ENCODE data around the gene LMX1A.

LMX1A gene

GRCh38 chr1:165290148-165290547, 66.4 kb downstream of the LMX1A start:
- peaks cover 0 to 8% (median 0%) of the 10 kb centered on the region in 3 experiments for H3K27me3 ChIP-seq (ENCODE audit: control insufficient read depth in 3 of 3, insufficient read depth in 3 of 3, low read depth in 1 of 3, low read length in 3 of 3)
- peaks cover 0 to 11% of the 10 kb centered on the region in 2 donors for H3K4me1 ChIP-seq (ENCODE audit: control insufficient read depth in 2 of 2, insufficient read depth in 1 of 2, low read depth in 1 of 2, low read length in 2 of 2)
- no peaks in the 10 kb centered on the region for H3K9me3 ChIP-seq (replicated peaks in 1 of 2; ENCODE audit: control insufficient read depth in 2 of 2, insufficient read depth in 1 of 2, low read depth in 1 of 2, low read length in 2 of 2)
- no CpG with 5 or more reads among the region's 7 CpGs for WGBS, 2 donors (ENCODE audit: extremely low coverage in 2 of 2, insufficient read length in 2 of 2, insufficient replicate concordance in 1 of 2)
- no peak overlapping the region for H3K14ac ChIP-seq (ENCODE audit: low read length)
- H3K79me1 ChIP-seq (ENCODE audit: low read depth, low read length): no peaks in the 10 kb centered on the region
- no peak overlapping the region for H2BK120ac ChIP-seq (ENCODE audit: low read depth, low read length)
- H4K8ac ChIP-seq (ENCODE audit: low read depth, low read length): no peak overlapping the region
- H2BK12ac ChIP-seq (ENCODE audit: low read length): no peak overlapping the region
- no peak overlapping the region for H2BK5ac ChIP-seq (ENCODE audit: low read length)
- H4K91ac ChIP-seq (ENCODE audit: low read depth, low read length, poor library complexity): no peak overlapping the region
- H2AFZ ChIP-seq (ENCODE audit: low read length): no peak overlapping the region
- H3K18ac ChIP-seq (ENCODE audit: low read length): no peak overlapping the region
- H2AK5ac ChIP-seq (ENCODE audit: low read depth, low read length): no peak overlapping the region
- no peak overlapping the region for H3K4me2 ChIP-seq (ENCODE audit: insufficient read depth, low read length, poor library complexity, severe bottlenecking)
- H3K23ac ChIP-seq (ENCODE audit: low read depth, low read length, poor library complexity): no peak overlapping the region
- no peak overlapping the region for H3K4ac ChIP-seq (ENCODE audit: low read length)
- H3K36me3 ChIP-seq (replicated peaks in 1 of 2; ENCODE audit: control insufficient read depth in 2 of 2, insufficient read depth in 2 of 2, low read length in 2 of 2): no peaks in the 10 kb centered on the region
- no peak overlapping the region for H3K4me3 ChIP-seq (ENCODE audit: low read length in 2 of 2)
- no peak overlapping the region for H3K27ac ChIP-seq (replicated peaks; ENCODE audit: low read length)
- no peak overlapping the region for H2BK15ac ChIP-seq (ENCODE audit: low read length)
- DNase-seq (ENCODE audit: low spot score): no peak
- H3K9ac ChIP-seq (ENCODE audit: low read depth, low read length, poor library complexity): no peak overlapping the region

GRCh38 chr1:165289556-165289955, 67.0 kb downstream of the LMX1A start:
- H2BK15ac ChIP-seq (ENCODE audit: low read length): no peak overlapping the region
- no peak for DNase-seq (ENCODE audit: low spot score)
- no CpG with 5 or more reads among the region's 3 CpGs for WGBS, 2 donors (ENCODE audit: extremely low coverage in 2 of 2, insufficient read length in 2 of 2, insufficient replicate concordance in 1 of 2)
- H3K4me3 ChIP-seq (ENCODE audit: low read length in 2 of 2): no peak overlapping the region
- H3K4me1 ChIP-seq (ENCODE audit: control insufficient read depth in 2 of 2, insufficient read depth in 1 of 2, low read depth in 1 of 2, low read length in 2 of 2): peaks cover 0 to 11% of the 10 kb centered on the region in 2 donors
- no peak overlapping the region for H3K4ac ChIP-seq (ENCODE audit: low read length)
- no peaks in the 10 kb centered on the region for H3K79me1 ChIP-seq (ENCODE audit: low read depth, low read length)
- H2AFZ ChIP-seq (ENCODE audit: low read length): no peak overlapping the region
- no peak overlapping the region for H2AK5ac ChIP-seq (ENCODE audit: low read depth, low read length)
- H3K9me3 ChIP-seq (replicated peaks in 1 of 2; ENCODE audit: control insufficient read depth in 2 of 2, insufficient read depth in 1 of 2, low read depth in 1 of 2, low read length in 2 of 2): no peaks in the 10 kb centered on the region
- H3K14ac ChIP-seq (ENCODE audit: low read length): no peak overlapping the region
- H2BK120ac ChIP-seq (ENCODE audit: low read depth, low read length): no peak overlapping the region
- H3K9ac ChIP-seq (ENCODE audit: low read depth, low read length, poor library complexity): no peak overlapping the region
- H4K8ac ChIP-seq (ENCODE audit: low read depth, low read length): no peak overlapping the region
- no peak overlapping the region for H3K18ac ChIP-seq (ENCODE audit: low read length)
- no peak overlapping the region for H3K27ac ChIP-seq (replicated peaks; ENCODE audit: low read length)
- no peak overlapping the region for H3K4me2 ChIP-seq (ENCODE audit: insufficient read depth, low read length, poor library complexity, severe bottlenecking)
- no peaks in the 10 kb centered on the region for H3K36me3 ChIP-seq (replicated peaks in 1 of 2; ENCODE audit: control insufficient read depth in 2 of 2, insufficient read depth in 2 of 2, low read length in 2 of 2)
- no peak overlapping the region for H3K23ac ChIP-seq (ENCODE audit: low read depth, low read length, poor library complexity)
- peaks cover 0 to 8% (median 0%) of the 10 kb centered on the region in 3 experiments for H3K27me3 ChIP-seq (ENCODE audit: control insufficient read depth in 3 of 3, insufficient read depth in 3 of 3, low read depth in 1 of 3, low read length in 3 of 3)
- H4K91ac ChIP-seq (ENCODE audit: low read depth, low read length, poor library complexity): no peak overlapping the region
- no peak overlapping the region for H2BK5ac ChIP-seq (ENCODE audit: low read length)
- no peak overlapping the region for H2BK12ac ChIP-seq (ENCODE audit: low read length)

GRCh38 chr1:165288350-165289120, 68.0 kb downstream of the LMX1A start:
- H3K27me3 ChIP-seq (ENCODE audit: control insufficient read depth in 3 of 3, insufficient read depth in 3 of 3, low read depth in 1 of 3, low read length in 3 of 3): peaks cover 0 to 11% (median 0%) of the 10 kb centered on the region in 3 experiments
- H3K14ac ChIP-seq (ENCODE audit: low read length): no peak overlapping the region
- H3K18ac ChIP-seq (ENCODE audit: low read length): no peak overlapping the region
- no peak overlapping the region for H4K8ac ChIP-seq (ENCODE audit: low read depth, low read length)
- H3K4me3 ChIP-seq (ENCODE audit: low read length in 2 of 2): no peak overlapping the region
- peak overlapping the region; percentile 7 for H2BK12ac ChIP-seq (ENCODE audit: low read length)
- H3K9ac ChIP-seq (ENCODE audit: low read depth, low read length, poor library complexity): no peak overlapping the region
- H3K4me2 ChIP-seq (ENCODE audit: insufficient read depth, low read length, poor library complexity, severe bottlenecking): no peak overlapping the region
- H2AFZ ChIP-seq (ENCODE audit: low read length): no peak overlapping the region
- H3K23ac ChIP-seq (ENCODE audit: low read depth, low read length, poor library complexity): no peak overlapping the region
- H3K9me3 ChIP-seq (replicated peaks in 1 of 2; ENCODE audit: control insufficient read depth in 2 of 2, insufficient read depth in 1 of 2, low read depth in 1 of 2, low read length in 2 of 2): no peaks in the 10 kb centered on the region
- H3K79me1 ChIP-seq (ENCODE audit: low read depth, low read length): no peaks in the 10 kb centered on the region
- no peak overlapping the region for H4K91ac ChIP-seq (ENCODE audit: low read depth, low read length, poor library complexity)
- no peak overlapping the region for H2BK15ac ChIP-seq (ENCODE audit: low read length)
- H2BK120ac ChIP-seq (ENCODE audit: low read depth, low read length): no peak overlapping the region
- H3K27ac ChIP-seq (replicated peaks; ENCODE audit: low read length): no peak overlapping the region
- DNase-seq (ENCODE audit: low spot score): no peak
- peaks cover 0 to 13% of the 10 kb centered on the region in 2 donors for H3K4me1 ChIP-seq (ENCODE audit: control insufficient read depth in 2 of 2, insufficient read depth in 1 of 2, low read depth in 1 of 2, low read length in 2 of 2)
- no peaks in the 10 kb centered on the region for H3K36me3 ChIP-seq (replicated peaks in 1 of 2; ENCODE audit: control insufficient read depth in 2 of 2, insufficient read depth in 2 of 2, low read length in 2 of 2)
- WGBS, 2 donors (ENCODE audit: extremely low coverage in 2 of 2, insufficient read length in 2 of 2, insufficient replicate concordance in 1 of 2): no CpG with 5 or more reads among the region's 15 CpGs
- H3K4ac ChIP-seq (ENCODE audit: low read length): no peak overlapping the region
- H2BK5ac ChIP-seq (ENCODE audit: low read length): no peak overlapping the region
- H2AK5ac ChIP-seq (ENCODE audit: low read depth, low read length): no peak overlapping the region

- no peak overlapping the region for H2BK15ac ChIP-seq (ENCODE audit: low read length)
- no peak overlapping the region for H4K91ac ChIP-seq (ENCODE audit: low read depth, low read length, poor library complexity)
- no peak overlapping the region for H3K9ac ChIP-seq (ENCODE audit: low read depth, low read length, poor library complexity)
- H3K27ac ChIP-seq (replicated peaks; ENCODE audit: low read length): no peak overlapping the region
- no peak overlapping the region for H3K18ac ChIP-seq (ENCODE audit: low read length)
- no peaks in the 10 kb centered on the region for H3K36me3 ChIP-seq (replicated peaks in 1 of 2; ENCODE audit: control insufficient read depth in 2 of 2, insufficient read depth in 2 of 2, low read length in 2 of 2)
- DNase-seq (ENCODE audit: low spot score): no peak
- H3K23ac ChIP-seq (ENCODE audit: low read depth, low read length, poor library complexity): no peak overlapping the region
- H3K14ac ChIP-seq (ENCODE audit: low read length): no peak overlapping the region
- no peak overlapping the region for H2BK120ac ChIP-seq (ENCODE audit: low read depth, low read length)
- H2BK12ac ChIP-seq (ENCODE audit: low read length): no peak overlapping the region
- no peaks in the 10 kb centered on the region for H3K79me1 ChIP-seq (ENCODE audit: low read depth, low read length)
- H4K8ac ChIP-seq (ENCODE audit: low read depth, low read length): no peak overlapping the region
- H3K4me2 ChIP-seq (ENCODE audit: insufficient read depth, low read length, poor library complexity, severe bottlenecking): no peak overlapping the region
- no peak overlapping the region for H3K4ac ChIP-seq (ENCODE audit: low read length)
- H3K4me1 ChIP-seq (ENCODE audit: control insufficient read depth in 2 of 2, insufficient read depth in 1 of 2, low read depth in 1 of 2, low read length in 2 of 2): peaks cover 0 to 13% of the 10 kb centered on the region in 2 donors
- H2BK5ac ChIP-seq (ENCODE audit: low read length): no peak overlapping the region
- H2AK5ac ChIP-seq (ENCODE audit: low read depth, low read length): no peak overlapping the region
- no peaks in the 10 kb centered on the region for H3K9me3 ChIP-seq (replicated peaks in 1 of 2; ENCODE audit: control insufficient read depth in 2 of 2, insufficient read depth in 1 of 2, low read depth in 1 of 2, low read length in 2 of 2)
- no peak overlapping the region for H2AFZ ChIP-seq (ENCODE audit: low read length)
- peaks cover 0 to 11% (median 0%) of the 10 kb centered on the region in 3 experiments for H3K27me3 ChIP-seq (ENCODE audit: control insufficient read depth in 3 of 3, insufficient read depth in 3 of 3, low read depth in 1 of 3, low read length in 3 of 3)
- H3K4me3 ChIP-seq (ENCODE audit: low read length in 2 of 2): no peak overlapping the region
- WGBS, 2 donors (ENCODE audit: extremely low coverage in 2 of 2, insufficient read length in 2 of 2, insufficient replicate concordance in 1 of 2): no CpG with 5 or more reads among the region's 4 CpGs
These were observed 68.7 kb downstream of the LMX1A start for GRCh38 chr1:165287781-165288180.

Data from neuronal stem cell (in vitro differentiated cells).